ENCODE data around the gene CNTNAP2.

CNTNAP2 gene

DNA sequence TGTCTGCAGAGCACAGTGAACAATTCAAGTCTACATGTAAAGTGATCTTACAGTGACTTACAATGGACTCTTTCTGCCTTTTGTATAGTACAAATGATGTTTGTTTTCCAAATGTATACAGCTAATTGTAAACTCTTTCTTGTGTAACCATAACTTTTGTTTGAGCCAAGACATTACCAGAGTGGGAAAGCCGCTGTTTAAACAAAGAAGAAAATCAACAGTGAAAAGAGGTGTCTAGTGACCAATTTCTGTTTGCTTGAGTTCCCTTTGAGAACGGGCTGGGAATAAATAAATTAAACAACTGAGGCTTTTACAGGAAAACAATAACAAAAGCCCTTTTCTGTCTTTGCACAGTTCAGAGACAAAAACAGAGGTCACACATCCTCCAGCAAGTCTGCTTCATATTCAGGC lies 1163.4 kb downstream of the CNTNAP2 start:
- H3K27ac ChIP-seq (ENCODE audit: low read length) = no peak overlapping the region
- peaks cover 8% of the 10 kb centered on the region; the same call in 1 of the 2 replicates for H3K4me1 ChIP-seq (ENCODE audit: insufficient read depth, low read length)
- no peaks in the 10 kb centered on the region for H3K36me3 ChIP-seq (ENCODE audit: insufficient read depth, low read depth, low read length)
- no peaks in the 10 kb centered on the region for H3K27me3 ChIP-seq (ENCODE audit: insufficient read depth, low read length)
- H3K9ac ChIP-seq (ENCODE audit: low read depth, low read length) = no peak overlapping the region
- no peak overlapping the region for H3K4me3 ChIP-seq (ENCODE audit: low read length)
- H3K9me3 ChIP-seq (ENCODE audit: insufficient read depth, low read depth, low read length) = no peaks in the 10 kb centered on the region

- H3K9ac ChIP-seq (ENCODE audit: low read depth, low read length) = no peak overlapping the region
- H3K27me3 ChIP-seq (ENCODE audit: insufficient read depth, low read length) = no peaks in the 10 kb centered on the region
- no peaks in the 10 kb centered on the region for H3K36me3 ChIP-seq (ENCODE audit: insufficient read depth, low read depth, low read length)
- H3K9me3 ChIP-seq (ENCODE audit: insufficient read depth, low read depth, low read length) = no peaks in the 10 kb centered on the region
- peaks cover 8% of the 10 kb centered on the region; the same call in 1 of the 2 replicates for H3K4me1 ChIP-seq (ENCODE audit: insufficient read depth, low read length)
- H3K27ac ChIP-seq (ENCODE audit: low read length) = no peak overlapping the region
- H3K4me3 ChIP-seq (ENCODE audit: low read length) = no peak overlapping the region
Measured at GRCh38 chr7:147282204-147282603, 1165.6 kb downstream of the CNTNAP2 start.

- H3K27me3 ChIP-seq (ENCODE audit: insufficient read depth, low read length) = no peaks in the 10 kb centered on the region
- no peak overlapping the region for H3K4me3 ChIP-seq (ENCODE audit: low read length)
- no peak overlapping the region for H3K27ac ChIP-seq (ENCODE audit: low read length)
- H3K9me3 ChIP-seq (ENCODE audit: insufficient read depth, low read depth, low read length) = no peaks in the 10 kb centered on the region
- no peaks in the 10 kb centered on the region for H3K4me1 ChIP-seq (ENCODE audit: insufficient read depth, low read length)
- no peak overlapping the region for H3K9ac ChIP-seq (ENCODE audit: low read depth, low read length)
- H3K36me3 ChIP-seq (ENCODE audit: insufficient read depth, low read depth, low read length) = no peaks in the 10 kb centered on the region
Measured at GRCh38 chr7:147296201-147296600, 1179.6 kb downstream of the CNTNAP2 start.

DNA sequence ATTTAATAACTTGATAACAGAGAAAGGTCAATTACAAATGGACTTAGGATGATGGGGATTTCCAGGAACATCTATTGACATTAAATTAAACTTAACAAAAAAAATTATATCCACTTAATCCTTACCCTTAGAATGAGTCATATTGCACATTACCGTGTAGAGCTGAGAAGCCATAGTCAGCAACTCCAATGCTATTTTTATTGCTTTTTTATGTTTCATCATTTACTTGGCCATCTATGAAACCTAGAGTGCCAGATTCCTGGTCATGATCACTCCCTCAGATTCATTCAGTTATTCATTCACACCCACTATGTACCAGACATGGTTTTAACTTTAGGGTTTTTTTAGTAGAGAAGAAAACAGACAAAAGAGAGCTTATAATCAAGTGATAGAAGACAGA lies 1180.4 kb downstream of the CNTNAP2 start:
- Histone ChIP-seq H3K9me3 (ENCODE audit: insufficient read depth, low read depth, low read length) (no peaks in the 10 kb centered on the region), H3K27ac (ENCODE audit: low read length) (no peak overlapping the region), H3K4me3 (ENCODE audit: low read length) (no peak overlapping the region), H3K27me3 (ENCODE audit: insufficient read depth, low read length) (no peaks in the 10 kb centered on the region), H3K4me1 (ENCODE audit: insufficient read depth, low read length) (no peaks in the 10 kb centered on the region), H3K36me3 (ENCODE audit: insufficient read depth, low read depth, low read length) (no peaks in the 10 kb centered on the region), H3K9ac (ENCODE audit: low read depth, low read length) (no peak overlapping the region)

DNA sequence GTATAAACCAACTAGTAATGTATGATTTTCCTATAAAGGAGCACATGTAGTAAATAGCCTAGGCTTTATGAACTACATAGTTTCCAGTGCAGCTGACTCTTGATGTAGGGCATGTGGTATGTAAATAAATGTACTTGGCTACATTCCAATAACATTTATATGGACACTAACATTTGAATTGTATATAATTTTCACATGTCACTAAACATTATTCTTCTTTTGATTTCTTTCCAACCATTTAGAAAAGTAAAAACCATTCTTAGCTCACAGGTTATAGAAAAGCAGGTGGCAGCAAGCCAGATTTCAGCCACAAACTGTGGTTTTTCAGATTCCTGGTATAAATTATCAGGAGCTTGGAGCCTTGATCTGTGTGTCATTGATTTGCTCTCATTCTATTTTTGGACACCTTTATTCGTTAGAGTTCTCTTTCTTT lies 1182.0 kb downstream of the CNTNAP2 start:
- Histone ChIP-seq H3K4me3 (ENCODE audit: low read length) (no peak overlapping the region), H3K27ac (ENCODE audit: low read length) (no peak overlapping the region), H3K9ac (ENCODE audit: low read depth, low read length) (no peak overlapping the region), H3K27me3 (ENCODE audit: insufficient read depth, low read length) (no peaks in the 10 kb centered on the region), H3K9me3 (ENCODE audit: insufficient read depth, low read depth, low read length) (no peaks in the 10 kb centered on the region), H3K36me3 (ENCODE audit: insufficient read depth, low read depth, low read length) (no peaks in the 10 kb centered on the region), H3K4me1 (ENCODE audit: insufficient read depth, low read length) (no peaks in the 10 kb centered on the region)

DNA sequence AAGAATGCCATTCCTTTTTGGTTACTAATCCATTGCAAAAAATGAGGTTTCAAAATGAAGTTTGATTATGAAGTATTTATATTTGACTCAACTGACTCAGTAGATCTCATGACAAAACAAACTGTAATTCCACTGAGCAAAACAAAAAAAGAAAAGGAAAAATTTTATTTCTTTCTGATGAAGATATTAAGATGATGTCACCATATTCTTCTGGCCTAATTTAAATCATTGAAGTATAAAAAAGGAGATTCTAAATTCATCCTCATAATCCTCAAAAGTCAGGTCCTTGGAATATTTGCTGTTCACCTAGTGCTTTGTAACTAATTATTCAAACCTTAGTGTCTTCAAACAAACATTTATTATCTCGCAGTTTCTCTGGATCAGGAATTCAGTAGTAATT lies 1183.7 kb downstream of the CNTNAP2 start:
- Histone ChIP-seq H3K4me3 (ENCODE audit: low read length) (no peak overlapping the region), H3K36me3 (ENCODE audit: insufficient read depth, low read depth, low read length) (no peaks in the 10 kb centered on the region), H3K27me3 (ENCODE audit: insufficient read depth, low read length) (no peaks in the 10 kb centered on the region), H3K27ac (ENCODE audit: low read length) (no peak overlapping the region), H3K9me3 (ENCODE audit: insufficient read depth, low read depth, low read length) (no peaks in the 10 kb centered on the region), H3K9ac (ENCODE audit: low read depth, low read length) (no peak overlapping the region), H3K4me1 (ENCODE audit: insufficient read depth, low read length) (no peaks in the 10 kb centered on the region)

DNA sequence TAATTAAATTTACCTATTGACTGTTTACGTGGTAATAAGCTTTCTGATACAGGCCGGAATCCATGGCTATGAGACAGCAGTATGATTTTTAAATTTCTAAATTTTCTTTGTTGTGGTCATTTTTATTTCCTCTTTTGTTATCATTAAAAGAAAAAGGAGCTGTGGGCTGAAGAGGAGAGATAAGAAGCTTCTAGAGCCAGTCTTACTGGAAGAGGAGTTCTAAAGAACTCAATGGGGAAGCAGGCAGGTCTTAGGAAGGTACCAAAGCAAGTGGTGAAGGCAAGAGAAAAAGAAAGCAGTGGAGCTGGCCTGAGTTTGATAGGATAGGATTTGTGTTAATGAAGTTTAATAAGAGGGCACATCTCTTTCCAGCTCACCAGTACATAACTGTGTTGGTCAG lies 1187.8 kb downstream of the CNTNAP2 start:
- H3K9me3 ChIP-seq (ENCODE audit: insufficient read depth, low read depth, low read length) = no peaks in the 10 kb centered on the region
- H3K27ac ChIP-seq (ENCODE audit: low read length) = no peak overlapping the region
- no peak overlapping the region for H3K4me3 ChIP-seq (ENCODE audit: low read length)
- H3K4me1 ChIP-seq (ENCODE audit: insufficient read depth, low read length) = no peaks in the 10 kb centered on the region
- H3K36me3 ChIP-seq (ENCODE audit: insufficient read depth, low read depth, low read length) = no peaks in the 10 kb centered on the region
- H3K9ac ChIP-seq (ENCODE audit: low read depth, low read length) = no peak overlapping the region
- no peaks in the 10 kb centered on the region for H3K27me3 ChIP-seq (ENCODE audit: insufficient read depth, low read length)

GRCh38 chr7:147305827-147306226 lies 1189.2 kb downstream of the CNTNAP2 start:
- Histone ChIP-seq H3K27ac (ENCODE audit: low read length) (no peak overlapping the region), H3K4me1 (ENCODE audit: insufficient read depth, low read length) (no peaks in the 10 kb centered on the region), H3K4me3 (ENCODE audit: low read length) (no peak overlapping the region), H3K9ac (ENCODE audit: low read depth, low read length) (no peak overlapping the region), H3K27me3 (ENCODE audit: insufficient read depth, low read length) (no peaks in the 10 kb centered on the region), H3K9me3 (ENCODE audit: insufficient read depth, low read depth, low read length) (no peaks in the 10 kb centered on the region), H3K36me3 (ENCODE audit: insufficient read depth, low read depth, low read length) (no peaks in the 10 kb centered on the region)

DNA sequence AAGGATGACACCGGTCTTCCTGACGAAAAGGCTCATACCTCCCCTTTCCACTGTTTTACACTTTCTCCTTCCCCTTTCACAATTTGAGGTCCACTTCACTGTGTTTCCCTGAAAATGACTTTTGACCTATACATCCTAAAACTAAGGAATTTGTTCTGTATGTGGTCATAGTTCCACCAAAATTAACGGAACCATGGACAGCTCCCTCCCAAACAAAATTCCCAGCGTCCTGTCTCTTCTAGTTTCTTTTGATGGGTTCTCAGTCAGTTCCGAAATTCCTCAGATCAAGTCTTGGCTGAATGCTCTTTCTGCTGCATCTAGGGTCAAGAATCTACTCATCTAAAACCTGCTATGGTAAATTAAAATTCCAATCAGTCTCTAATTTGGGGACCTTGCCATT lies 1191.9 kb downstream of the CNTNAP2 start:
- Histone ChIP-seq H3K27me3 (ENCODE audit: insufficient read depth, low read length) (no peaks in the 10 kb centered on the region), H3K9me3 (ENCODE audit: insufficient read depth, low read depth, low read length) (no peaks in the 10 kb centered on the region), H3K4me3 (ENCODE audit: low read length) (no peak overlapping the region), H3K27ac (ENCODE audit: low read length) (no peak overlapping the region), H3K9ac (ENCODE audit: low read depth, low read length) (no peak overlapping the region), H3K4me1 (ENCODE audit: insufficient read depth, low read length) (no peaks in the 10 kb centered on the region), H3K36me3 (ENCODE audit: insufficient read depth, low read depth, low read length) (no peaks in the 10 kb centered on the region)

GRCh38 chr7:147311336-147311735 lies 1194.7 kb downstream of the CNTNAP2 start:
- H3K9me3 ChIP-seq (ENCODE audit: insufficient read depth, low read depth, low read length) = no peaks in the 10 kb centered on the region
- H3K27ac ChIP-seq (ENCODE audit: low read length) = no peak overlapping the region
- H3K9ac ChIP-seq (ENCODE audit: low read depth, low read length) = no peak overlapping the region
- no peaks in the 10 kb centered on the region for H3K27me3 ChIP-seq (ENCODE audit: insufficient read depth, low read length)
- no peaks in the 10 kb centered on the region for H3K4me1 ChIP-seq (ENCODE audit: insufficient read depth, low read length)
- H3K36me3 ChIP-seq (ENCODE audit: insufficient read depth, low read depth, low read length) = no peaks in the 10 kb centered on the region
- H3K4me3 ChIP-seq (ENCODE audit: low read length) = no peak overlapping the region

- Histone ChIP-seq H3K27ac (ENCODE audit: low read length) (no peak overlapping the region), H3K36me3 (ENCODE audit: insufficient read depth, low read depth, low read length) (no peaks in the 10 kb centered on the region)
Measured at GRCh38 chr7:147321504-147321903, 1204.9 kb downstream of the CNTNAP2 start.

GRCh38 chr7:147332988-147333387 lies 1216.4 kb downstream of the CNTNAP2 start:
- Histone ChIP-seq H3K27me3 (ENCODE audit: insufficient read depth, low read length) (no peaks in the 10 kb centered on the region), H3K4me3 (ENCODE audit: low read length) (no peak overlapping the region), H3K9me3 (ENCODE audit: insufficient read depth, low read depth, low read length) (no peaks in the 10 kb centered on the region), H3K27ac (ENCODE audit: low read length) (no peak overlapping the region), H3K9ac (ENCODE audit: low read depth, low read length) (no peak overlapping the region), H3K4me1 (ENCODE audit: insufficient read depth, low read length) (no peaks in the 10 kb centered on the region), H3K36me3 (ENCODE audit: insufficient read depth, low read depth, low read length) (no peaks in the 10 kb centered on the region)

More at GRCh38 chr7:147321504-147321903, 1204.9 kb downstream of the CNTNAP2 start:
- Histone ChIP-seq H3K9me3 (ENCODE audit: insufficient read depth, low read depth, low read length) (no peaks in the 10 kb centered on the region), H3K4me3 (ENCODE audit: low read length) (no peak overlapping the region), H3K27me3 (ENCODE audit: insufficient read depth, low read length) (no peaks in the 10 kb centered on the region), H3K4me1 (ENCODE audit: insufficient read depth, low read length) (no peaks in the 10 kb centered on the region), H3K9ac (ENCODE audit: low read depth, low read length) (no peak overlapping the region)

DNA sequence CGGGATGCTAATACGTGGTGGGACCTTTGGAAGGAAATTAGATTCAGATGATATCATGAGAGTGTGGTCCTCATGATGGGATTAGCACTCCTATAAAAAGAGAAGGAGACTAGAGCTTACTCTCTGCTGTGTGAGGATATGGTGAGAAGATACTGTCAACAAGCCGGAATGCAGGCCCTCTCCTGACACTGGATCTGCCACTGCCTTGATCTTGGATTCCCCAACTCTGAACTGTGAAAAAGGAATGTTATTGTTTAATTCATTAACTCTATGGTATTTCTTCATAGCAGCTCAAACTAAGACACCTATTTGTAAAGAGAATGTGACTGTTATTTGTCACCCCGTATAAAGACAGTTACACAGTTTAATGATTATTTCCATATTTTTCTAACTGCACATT lies 1246.5 kb downstream of the CNTNAP2 start:
- Histone ChIP-seq H3K4me1 (ENCODE audit: insufficient read depth, low read length) (no peaks in the 10 kb centered on the region), H3K9me3 (ENCODE audit: insufficient read depth, low read depth, low read length) (no peaks in the 10 kb centered on the region), H3K9ac (ENCODE audit: low read depth, low read length) (no peak overlapping the region), H3K27me3 (ENCODE audit: insufficient read depth, low read length) (no peaks in the 10 kb centered on the region), H3K4me3 (ENCODE audit: low read length) (no peak overlapping the region), H3K36me3 (ENCODE audit: insufficient read depth, low read depth, low read length) (no peaks in the 10 kb centered on the region), H3K27ac (ENCODE audit: low read length) (no peak overlapping the region)
